ENCODE results near the gene CDH11.

- TF ChIP-seq, protein P1, sequence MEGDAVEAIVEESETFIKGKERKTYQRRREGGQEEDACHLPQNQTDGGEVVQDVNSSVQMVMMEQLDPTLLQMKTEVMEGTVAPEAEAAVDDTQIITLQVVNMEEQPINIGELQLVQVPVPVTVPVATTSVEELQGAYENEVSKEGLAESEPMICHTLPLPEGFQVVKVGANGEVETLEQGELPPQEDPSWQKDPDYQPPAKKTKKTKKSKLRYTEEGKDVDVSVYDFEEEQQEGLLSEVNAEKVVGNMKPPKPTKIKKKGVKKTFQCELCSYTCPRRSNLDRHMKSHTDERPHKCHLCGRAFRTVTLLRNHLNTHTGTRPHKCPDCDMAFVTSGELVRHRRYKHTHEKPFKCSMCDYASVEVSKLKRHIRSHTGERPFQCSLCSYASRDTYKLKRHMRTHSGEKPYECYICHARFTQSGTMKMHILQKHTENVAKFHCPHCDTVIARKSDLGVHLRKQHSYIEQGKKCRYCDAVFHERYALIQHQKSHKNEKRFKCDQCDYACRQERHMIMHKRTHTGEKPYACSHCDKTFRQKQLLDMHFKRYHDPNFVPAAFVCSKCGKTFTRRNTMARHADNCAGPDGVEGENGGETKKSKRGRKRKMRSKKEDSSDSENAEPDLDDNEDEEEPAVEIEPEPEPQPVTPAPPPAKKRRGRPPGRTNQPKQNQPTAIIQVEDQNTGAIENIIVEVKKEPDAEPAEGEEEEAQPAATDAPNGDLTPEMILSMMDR (IDR thresholded peaks at IDR 0.05): no peak
- TF ChIP-seq POLR2A (IDR thresholded peaks at IDR 0.05): no peak
- no peak for TF ChIP-seq POLR2AphosphoS5 (IDR thresholded peaks at IDR 0.05)
These were observed 146.0 kb downstream of the CDH11 start for GRCh38 chr16:64975821-64976220.

Measured in breast epithelium (tissue), 3 donors.